Effector memory CD8-positive, alpha-beta T cell (primary cell): ENCODE measurements around the gene TMEM217.
A peak's percentile ranks its signal among the peaks of the same experiment; 100 is the strongest.
"Not testable (repeated sequence)": the region's sequence is repeated elsewhere in the genome, so short reads cannot be mapped to it uniquely, and the experiment has no call there.

Experiments
- ATAC-seq: fragments of 150-1000 bp; cut with Tn5 transposase; replicated peaks from 2 replicates; pipeline ENCODE4 v1.10.0; 2021; ENCODE audit warnings: mild to moderate bottlenecking, moderate library complexity
- DNase-seq, 3 experiments: peaks; one replicate each; pipeline ENCODE4 v3.0.0; 2021
- H3K27ac Mint-ChIP-seq, 2 donors: one replicate each; pipeline ENCODE4 v1.8.0; 2022; ENCODE audit warnings: mild to moderate bottlenecking in 2 of 2, mixed read lengths in 2 of 2, moderate library complexity in 2 of 2
- H3K27me3 Mint-ChIP-seq, 2 donors: one replicate each; pipeline ENCODE4 v1.8.0; 2022; ENCODE audit warnings: mixed read lengths in 2 of 2
- H3K36me3 Mint-ChIP-seq: one replicate; pipeline ENCODE4 v1.8.0; 2022; ENCODE audit warnings: mild to moderate bottlenecking, moderate library complexity, mixed read lengths; ENCODE audit not compliant: insufficient read depth
- H3K4me1 Mint-ChIP-seq, 2 donors: one replicate each; pipeline ENCODE4 v1.8.0; 2022; ENCODE audit warnings: low read depth in 2 of 2, mixed read lengths in 2 of 2
- H3K4me3 Mint-ChIP-seq, 2 donors: one replicate each; pipeline ENCODE4 v1.8.0; 2022; ENCODE audit warnings: mild to moderate bottlenecking in 2 of 2, mixed read lengths in 2 of 2, moderate library complexity in 2 of 2
- H3K9me3 Mint-ChIP-seq, 2 donors: one replicate each; pipeline ENCODE4 v1.8.0; 2022; ENCODE audit warnings: mixed read lengths in 2 of 2

TMEM217 gene

DNA sequence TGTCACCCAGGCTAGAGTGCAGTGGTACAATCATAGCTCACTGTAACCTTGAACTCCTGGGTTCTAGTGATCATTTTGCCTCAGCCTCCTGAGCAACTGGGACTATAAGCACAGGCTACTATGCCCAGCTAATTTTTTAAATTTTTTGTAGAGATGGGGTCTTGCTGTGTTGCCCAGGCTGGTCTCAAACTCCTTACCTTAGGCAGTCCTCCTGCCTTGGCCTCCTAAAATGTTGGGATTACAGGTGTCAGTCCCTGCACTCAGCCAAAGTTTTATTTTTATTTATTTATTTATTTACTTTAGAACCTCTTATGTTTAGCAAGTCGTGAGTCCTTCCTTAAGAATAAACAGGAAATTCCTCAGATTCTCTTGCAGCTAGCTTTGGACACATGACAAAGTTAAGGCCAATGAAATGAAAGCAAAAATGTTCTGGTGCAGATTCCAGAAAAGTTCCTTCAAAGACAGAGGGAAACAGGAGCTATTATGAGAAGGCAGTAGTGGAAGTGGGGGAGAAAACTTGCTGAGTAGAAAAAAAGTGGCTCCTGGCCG lies 68.9 kb downstream of the TMEM217 start:
- H3K27me3 Mint-ChIP-seq: no peaks in the 10 kb centered on the region
- H3K4me1 Mint-ChIP-seq: peaks cover 26 to 30% of the 10 kb centered on the region in 2 donors
- H3K4me3 Mint-ChIP-seq: peak overlapping the region in 1 of 2 donors; percentile 60
- DNase-seq: no peak
- ATAC-seq: no peak
- H3K9me3 Mint-ChIP-seq: no peaks in the 10 kb centered on the region
- peak overlapping the region in 1 of 2 donors; percentile 59 for H3K27ac Mint-ChIP-seq
- peaks cover 3% of the 10 kb centered on the region for H3K36me3 Mint-ChIP-seq

DNA sequence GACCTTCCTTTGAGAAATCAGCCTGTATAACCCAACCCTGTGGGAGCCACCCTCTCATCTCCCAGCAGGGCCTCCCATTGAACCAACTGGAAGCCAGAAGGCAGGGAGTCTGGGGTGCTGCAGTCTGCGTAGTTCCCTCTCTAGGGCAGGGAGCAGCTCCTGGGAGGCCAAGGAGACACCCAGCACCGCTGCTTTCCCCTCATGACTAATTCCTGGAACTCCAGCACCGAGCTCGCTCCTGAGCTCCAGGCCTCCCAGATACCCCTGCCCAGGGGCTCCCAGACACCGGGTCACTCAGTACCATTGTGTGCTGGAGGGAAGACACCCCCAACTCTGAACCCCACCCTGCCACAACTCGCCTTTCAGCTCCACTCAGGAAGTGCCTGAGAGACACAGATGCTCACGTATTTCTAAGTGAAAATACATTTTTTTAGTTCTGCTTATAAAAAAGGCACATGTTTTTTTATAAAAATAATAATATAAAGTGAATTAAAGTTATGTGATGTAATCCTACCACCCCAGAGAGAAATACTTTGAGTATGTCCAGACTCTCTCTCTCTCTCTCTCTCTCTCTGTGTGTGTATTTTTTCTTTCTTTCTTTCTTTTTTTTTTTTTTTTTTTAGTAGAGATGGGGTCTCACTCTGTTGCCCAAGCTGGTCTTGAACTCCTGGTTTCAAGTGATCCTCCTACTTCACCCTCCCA lies 70.5 kb downstream of the TMEM217 start:
- Mint-ChIP-seq H3K4me3 (peak overlapping the region; percentile 67 to 70), H3K27me3 (no peaks in the 10 kb centered on the region), H3K27ac (peak overlapping the region; percentile 84 to 97), H3K4me1 (peaks cover 32 to 34% of the 10 kb centered on the region in 2 donors), H3K36me3 (no peaks in the 10 kb centered on the region), H3K9me3 (no peaks in the 10 kb centered on the region)
- no peak for DNase-seq
- no peak for ATAC-seq

DNA sequence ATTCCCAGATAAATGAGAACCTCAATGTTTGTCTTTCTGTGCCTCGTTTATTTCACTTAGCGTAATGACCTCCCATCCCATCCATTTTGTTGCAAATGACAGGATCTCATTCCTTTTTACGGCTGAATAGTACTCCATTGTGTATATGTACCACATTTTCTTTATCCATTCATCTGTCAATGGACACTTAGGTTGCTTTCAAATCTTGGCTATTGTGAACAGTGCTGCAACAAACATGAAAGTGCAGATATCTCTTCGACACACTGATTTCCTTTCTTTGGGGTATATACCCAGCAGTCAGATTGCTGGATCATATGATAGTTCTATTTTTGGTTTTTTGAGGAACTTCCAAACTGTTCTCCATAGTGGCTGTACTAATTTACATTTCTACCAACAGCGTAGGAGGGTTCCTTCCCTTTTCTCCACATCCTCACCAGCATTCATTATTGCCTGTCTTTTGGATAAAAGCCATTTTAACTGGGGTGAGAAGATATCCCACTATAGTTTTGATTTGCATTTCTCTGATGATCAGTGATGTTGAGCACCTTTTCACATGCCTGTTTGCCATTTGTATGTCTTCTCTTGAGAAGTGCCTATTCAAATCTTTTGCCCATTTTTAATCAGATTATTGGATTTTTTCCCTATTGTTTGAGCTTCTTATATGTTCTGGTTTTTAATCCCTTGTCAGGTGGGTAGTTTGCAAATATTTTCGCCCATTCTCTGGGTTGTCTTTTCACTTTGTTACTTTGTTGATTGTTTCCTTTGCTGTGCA lies 71.8 kb downstream of the TMEM217 start:
- not testable (repeated sequence) for DNase-seq, H3K9me3 Mint-ChIP-seq, H3K36me3 Mint-ChIP-seq, H3K27me3 Mint-ChIP-seq, ATAC-seq
- Mint-ChIP-seq H3K4me3 (peak overlapping the region in 1 of 2 donors; percentile 17), H3K4me1 (peaks cover 37 to 46% of the 10 kb centered on the region in 2 donors), H3K27ac (peak overlapping the region in 1 of 2 donors; percentile 97)

DNA sequence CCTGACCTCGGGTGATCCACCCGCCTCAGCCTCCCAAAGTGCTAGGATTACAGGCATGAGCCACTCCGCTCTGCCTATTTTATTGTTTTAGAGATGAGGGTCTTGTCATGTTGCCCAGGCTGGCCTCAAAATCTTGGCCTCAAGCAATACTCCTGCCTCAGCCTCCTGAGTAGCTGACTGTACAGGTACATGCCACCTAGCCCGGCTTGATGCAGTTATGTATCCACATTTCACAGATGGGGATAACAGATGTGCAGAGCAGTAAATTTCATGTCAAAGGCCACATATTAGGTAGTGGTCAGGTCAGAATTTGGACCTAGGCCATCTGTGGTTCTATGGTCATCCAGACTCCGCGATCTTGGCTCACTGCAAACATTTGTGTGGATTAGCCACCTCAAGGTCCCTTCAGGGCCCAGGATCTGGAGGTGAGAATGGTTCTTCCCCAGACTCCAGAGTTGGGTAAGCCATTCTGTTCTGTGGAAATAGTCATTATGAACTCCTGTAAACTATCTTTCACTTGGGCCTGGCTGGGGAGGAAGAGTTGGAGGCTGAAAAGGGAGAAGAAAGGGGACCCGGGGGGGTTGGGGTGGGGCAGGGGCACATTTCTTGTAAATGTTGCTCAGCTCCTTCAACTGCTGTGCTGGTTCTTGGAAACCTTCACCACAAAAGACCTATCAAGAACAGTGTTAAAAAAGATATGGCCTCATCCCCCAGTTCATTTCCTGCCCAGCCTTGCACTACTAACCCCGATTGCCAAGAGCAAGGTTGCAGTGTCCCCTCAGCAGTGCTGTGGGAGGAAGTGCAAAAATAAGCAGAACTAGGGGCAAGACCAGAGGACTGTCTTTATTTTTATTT lies 75.0 kb downstream of the TMEM217 start:
- Mint-ChIP-seq H3K9me3 (no peaks in the 10 kb centered on the region), H3K27ac (peak overlapping the region; percentile 71 to 89), H3K4me3 (peak overlapping the region; percentile 44 to 67), H3K36me3 (peaks cover 3% of the 10 kb centered on the region), H3K4me1 (peaks cover 37 to 45% of the 10 kb centered on the region in 2 donors), H3K27me3 (no peaks in the 10 kb centered on the region)
- ATAC-seq (peak; percentile 99), DNase-seq (peak; percentile 47 to 56 (median 53))

DNA sequence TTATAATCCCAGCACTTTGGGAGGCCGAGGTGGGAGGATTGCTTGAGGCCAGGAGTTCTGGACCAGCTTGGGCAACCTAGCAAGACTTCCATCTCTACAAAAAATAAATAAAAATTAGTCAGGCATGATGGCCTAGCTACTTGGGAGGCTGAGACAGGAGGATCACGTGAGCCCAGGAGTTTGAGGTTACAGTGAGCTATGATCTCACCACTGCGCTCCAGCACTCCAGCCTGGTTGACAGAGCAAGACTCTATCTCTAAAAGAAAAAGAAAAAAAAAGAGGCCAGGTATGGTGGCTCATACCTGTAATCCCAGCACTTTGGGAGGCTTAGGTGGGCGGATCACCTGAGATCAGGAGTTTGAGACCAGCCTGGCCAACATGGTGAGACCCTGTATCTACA lies 77.3 kb downstream of the TMEM217 start:
- Mint-ChIP-seq H3K27ac (peak overlapping the region in 1 of 2 donors; percentile 71), H3K4me3 (peak overlapping the region; percentile 13 to 19), H3K4me1 (peaks cover 39 to 47% of the 10 kb centered on the region in 2 donors), H3K36me3 (peaks cover 16% of the 10 kb centered on the region)
- not testable (repeated sequence) for H3K27me3 Mint-ChIP-seq, H3K9me3 Mint-ChIP-seq, ATAC-seq, DNase-seq

DNA sequence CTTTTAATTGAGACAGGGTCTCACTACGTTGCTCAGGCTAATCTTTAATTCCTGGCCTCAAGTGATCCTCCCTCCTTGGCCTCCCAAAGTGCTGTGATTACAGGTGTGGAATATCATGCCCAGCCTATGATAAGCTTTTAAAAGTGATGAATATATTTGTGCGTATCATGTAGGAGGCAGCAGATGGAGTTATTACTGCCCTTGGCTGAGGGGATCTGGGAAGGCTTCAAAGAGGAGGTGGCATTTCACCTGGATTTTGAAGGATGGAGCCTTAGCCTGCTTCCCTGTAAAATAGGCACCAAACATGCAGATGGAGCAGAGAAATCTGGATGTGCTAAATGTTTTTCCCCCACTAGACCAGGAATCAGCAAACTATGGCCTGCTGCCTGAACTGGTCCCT lies 77.9 kb downstream of the TMEM217 start:
- Mint-ChIP-seq H3K4me3 (peak overlapping the region in 1 of 2 donors; percentile 19), H3K36me3 (peaks cover 21% of the 10 kb centered on the region), H3K9me3 (no peaks in the 10 kb centered on the region), H3K4me1 (peaks cover 45 to 52% of the 10 kb centered on the region in 2 donors), H3K27ac (peak overlapping the region; percentile 32 to 71), H3K27me3 (no peaks in the 10 kb centered on the region)
- ATAC-seq (no peak), DNase-seq (no peak)

DNA sequence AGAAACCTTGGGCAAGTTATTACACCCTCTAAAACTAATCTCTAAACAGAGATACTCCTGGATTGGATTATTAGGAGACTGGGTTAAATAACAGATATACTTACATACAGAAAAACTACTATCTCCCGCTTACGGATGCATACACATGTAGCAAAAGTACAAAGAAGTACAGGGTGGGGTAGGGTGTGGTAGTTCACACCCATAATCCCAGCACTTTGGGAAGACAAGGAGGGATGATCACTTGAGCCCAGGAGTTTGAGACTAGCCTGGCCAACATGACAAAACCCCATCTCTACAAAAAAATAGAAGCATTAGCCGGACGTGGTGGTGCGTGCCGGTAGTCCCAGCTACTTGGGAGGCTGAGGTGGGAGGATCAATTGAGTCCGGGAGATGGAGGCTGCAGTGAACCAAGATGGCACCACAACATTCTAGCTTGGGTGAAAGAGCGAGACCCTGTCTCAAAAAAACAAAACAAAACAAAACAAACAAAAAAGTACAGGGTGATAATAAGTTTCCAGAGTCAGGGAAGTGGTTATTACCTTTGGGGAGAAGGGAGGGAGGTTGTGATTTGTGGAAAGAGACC lies 79.9 kb downstream of the TMEM217 start:
- ATAC-seq (no peak), DNase-seq (no peak)
- Mint-ChIP-seq H3K4me3 (no peak overlapping the region), H3K27ac (peak overlapping the region in 1 of 2 donors; percentile 17), H3K36me3 (peaks cover 42% of the 10 kb centered on the region), H3K27me3 (no peaks in the 10 kb centered on the region), H3K4me1 (peaks cover 61 to 63% of the 10 kb centered on the region in 2 donors), H3K9me3 (no peaks in the 10 kb centered on the region)

DNA sequence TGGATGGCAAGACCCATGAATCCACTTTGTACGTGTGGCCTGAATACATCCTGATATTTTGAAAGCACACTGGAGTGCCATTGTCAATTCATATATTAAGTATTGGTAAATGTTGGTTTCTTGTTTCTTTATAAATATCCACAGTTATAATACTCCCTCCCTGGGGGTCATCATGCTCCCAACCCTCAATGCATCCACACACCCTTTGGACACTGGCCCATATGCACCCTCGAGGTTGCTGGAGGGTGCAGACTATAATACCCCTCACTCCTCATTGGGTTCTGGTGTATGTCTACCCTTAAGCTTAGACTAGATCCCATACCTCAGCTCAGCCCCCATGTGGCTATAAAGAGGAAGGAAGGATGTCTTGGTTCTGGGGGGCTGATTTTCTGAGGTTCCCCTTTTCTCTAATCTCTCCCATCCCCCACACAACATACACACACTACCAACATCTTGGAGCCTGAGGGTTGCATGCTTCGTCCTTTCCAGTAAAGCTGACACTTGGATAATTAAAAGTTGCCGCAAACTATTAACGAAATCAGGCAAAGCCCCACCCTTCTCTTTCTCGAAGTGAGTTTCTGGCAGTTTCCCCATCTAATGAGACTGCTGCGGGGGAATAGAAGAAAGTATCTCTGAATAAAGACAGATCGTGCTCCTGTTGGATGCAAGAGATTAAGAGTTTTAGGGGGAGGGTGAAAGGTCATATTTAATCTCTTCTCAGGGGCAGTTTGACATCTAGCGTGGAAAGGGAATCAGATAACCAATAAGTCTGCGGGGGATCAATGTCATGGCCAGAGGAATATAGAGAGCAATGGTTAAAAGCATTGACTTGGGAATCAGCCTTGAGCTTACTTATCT lies 80.6 kb downstream of the TMEM217 start:
- Mint-ChIP-seq H3K27ac (peak overlapping the region; percentile 7 to 95), H3K4me3 (peak overlapping the region in 1 of 2 donors; percentile 3), H3K4me1 (peaks cover 63 to 65% of the 10 kb centered on the region in 2 donors), H3K36me3 (peaks cover 49% of the 10 kb centered on the region), H3K9me3 (no peaks in the 10 kb centered on the region), H3K27me3 (no peaks in the 10 kb centered on the region)
- no peak for DNase-seq
- no peak for ATAC-seq

DNA sequence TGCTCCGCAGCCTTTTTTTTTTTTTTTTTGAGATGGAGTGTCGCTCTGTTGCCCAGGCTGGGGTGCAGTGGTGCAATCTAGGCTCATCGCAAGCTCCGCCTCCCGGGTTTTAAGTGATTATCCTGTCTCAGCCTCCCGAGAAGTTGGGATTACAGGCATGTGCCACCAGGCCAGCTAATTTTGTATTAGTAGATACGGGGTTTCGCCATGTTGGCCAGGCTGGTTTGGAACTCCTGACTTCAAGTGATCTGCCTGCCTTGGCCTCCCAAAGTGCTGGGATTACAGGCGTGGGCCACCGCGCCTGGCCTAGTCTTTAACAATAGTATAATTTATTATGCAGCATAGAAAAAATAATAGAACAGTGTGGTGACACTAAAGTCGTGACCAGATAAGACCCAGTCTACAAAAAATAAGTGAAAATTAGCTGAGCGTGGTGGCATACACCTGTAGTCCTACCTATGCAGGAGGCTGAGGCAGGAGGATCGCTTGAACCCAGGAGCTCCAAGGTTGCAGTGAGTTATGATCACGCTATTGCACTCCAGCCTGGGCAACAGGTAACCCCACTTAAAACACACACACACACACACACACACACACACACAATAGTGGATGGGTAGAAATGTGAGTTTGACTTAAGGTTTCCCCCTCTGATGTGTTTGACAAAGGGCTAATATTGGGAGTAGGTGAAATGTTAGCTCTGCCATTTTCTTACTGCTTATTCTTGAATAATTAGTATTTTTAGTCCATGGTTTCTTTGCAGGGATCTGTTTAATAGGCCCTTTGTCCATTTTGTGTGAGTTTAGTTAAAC lies 81.5 kb downstream of the TMEM217 start:
- Mint-ChIP-seq H3K27ac (peak overlapping the region; percentile 95 to 98), H3K36me3 (peaks cover 57% of the 10 kb centered on the region), H3K4me1 (peaks cover 62 to 64% of the 10 kb centered on the region in 2 donors), H3K4me3 (peak overlapping the region; percentile 94 to 96), H3K9me3 (no peaks in the 10 kb centered on the region), H3K27me3 (no peaks in the 10 kb centered on the region)
- no peak for DNase-seq
- ATAC-seq: no peak

DNA sequence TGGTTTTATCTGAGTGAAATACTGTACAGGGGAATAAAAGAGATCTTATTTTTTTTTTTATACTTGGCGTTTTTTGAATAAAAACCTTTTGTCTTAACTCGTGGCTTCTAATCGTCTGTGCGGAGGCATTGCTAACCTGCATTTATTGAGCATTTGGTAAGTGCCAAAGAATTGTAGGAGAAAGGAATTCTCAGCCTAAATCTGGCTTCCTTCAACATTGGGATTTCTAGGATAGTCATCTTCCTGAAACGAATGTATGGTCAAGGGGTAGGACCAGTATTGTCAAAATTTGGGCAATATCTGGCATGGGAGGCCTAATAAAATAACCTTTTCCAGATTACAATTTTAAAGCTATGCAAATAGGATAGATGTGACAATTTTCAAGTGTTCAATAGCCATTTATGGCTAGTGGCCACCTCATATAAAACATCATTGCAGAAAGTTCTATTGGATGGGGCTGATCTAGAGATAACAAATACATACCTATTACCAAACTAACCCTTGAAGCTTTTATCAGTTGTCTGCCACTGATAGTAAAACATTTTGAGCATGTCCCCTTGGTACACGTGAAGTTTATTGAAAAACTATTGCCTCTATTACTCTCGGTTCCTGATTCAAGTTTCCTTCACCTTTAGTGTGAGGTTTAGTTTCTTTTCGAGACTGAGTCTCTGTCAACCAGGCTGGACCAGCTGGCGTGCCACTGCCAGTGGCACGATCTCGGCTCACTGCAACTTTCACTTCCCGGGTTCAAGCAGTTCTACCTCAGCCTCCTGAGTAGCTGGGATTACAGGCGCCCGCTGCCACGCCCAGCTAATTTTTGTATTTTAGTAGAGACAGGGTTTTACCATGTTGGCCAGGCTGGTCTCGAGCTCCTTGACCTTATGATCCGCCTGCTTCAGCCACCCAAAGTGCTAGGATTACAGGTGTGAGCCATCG lies 82.3 kb downstream of the TMEM217 start:
- Mint-ChIP-seq H3K4me1 (peaks cover 56 to 60% of the 10 kb centered on the region in 2 donors), H3K9me3 (no peaks in the 10 kb centered on the region), H3K27me3 (no peaks in the 10 kb centered on the region), H3K27ac (peak overlapping the region; percentile 95 to 98), H3K36me3 (peaks cover 66% of the 10 kb centered on the region), H3K4me3 (peak overlapping the region; percentile 94 to 96)
- DNase-seq (no peak), ATAC-seq (no peak)
